Fibroblast of the aortic adventitia (primary cell): ENCODE results near the gene BTBD2. TPM values are rescaled to one million over a fixed set of nuclear protein-coding genes. Genes with fewer than 3 reads are reported as not detected.

Source experiments
- DNase-seq: peaks from one replicate; pipeline ENCODE4 v3.0.0-alpha.2; 2010; ENCODE audit warnings: low read depth
- H3K4me3 ChIP-seq: 2 replicates; pipeline ENCODE4 v1.5.1; 2011; ENCODE audit warnings: low read depth, mild to moderate bottlenecking, control low read depth, low read length, moderate library complexity
- CTCF ChIP-seq: IDR thresholded peaks from 2 replicates; pipeline ENCODE4 v1.5.1; 2011; ENCODE audit warnings: mild to moderate bottlenecking, low read length, control low read depth, inconsistent platforms; ENCODE audit not compliant: insufficient read depth
- total RNA-seq: library from RNA; depleted of rRNA; stranded (reverse); fragments of >200 nt; gene quantifications from 2 replicates; pipeline ENCODE4 v1.2.3, GENCODE V29; 2012; ENCODE audit warnings: low replicate concordance

Gene BTBD2
- total RNA-seq, 1 donor: 59.3 TPM

GRCh38 chr19:2056837-2057192 is 41.3 kb upstream of the BTBD2 start:
- DNase-seq: no peak
- TF ChIP-seq CTCF: no peak
- no peak overlapping the region for H3K4me3 ChIP-seq

GRCh38 chr19:2055931-2056836 is 40.7 kb upstream of the BTBD2 start:
- no peak for TF ChIP-seq CTCF
- peak overlapping the region; percentile 44 for H3K4me3 ChIP-seq
- DNase-seq: peak; percentile 89

- H3K4me3 ChIP-seq: no peak overlapping the region
- TF ChIP-seq CTCF: no peak
- no peak for DNase-seq
These were observed 39.2 kb upstream of the BTBD2 start for GRCh38 chr19:2054763-2055162.

DNA sequence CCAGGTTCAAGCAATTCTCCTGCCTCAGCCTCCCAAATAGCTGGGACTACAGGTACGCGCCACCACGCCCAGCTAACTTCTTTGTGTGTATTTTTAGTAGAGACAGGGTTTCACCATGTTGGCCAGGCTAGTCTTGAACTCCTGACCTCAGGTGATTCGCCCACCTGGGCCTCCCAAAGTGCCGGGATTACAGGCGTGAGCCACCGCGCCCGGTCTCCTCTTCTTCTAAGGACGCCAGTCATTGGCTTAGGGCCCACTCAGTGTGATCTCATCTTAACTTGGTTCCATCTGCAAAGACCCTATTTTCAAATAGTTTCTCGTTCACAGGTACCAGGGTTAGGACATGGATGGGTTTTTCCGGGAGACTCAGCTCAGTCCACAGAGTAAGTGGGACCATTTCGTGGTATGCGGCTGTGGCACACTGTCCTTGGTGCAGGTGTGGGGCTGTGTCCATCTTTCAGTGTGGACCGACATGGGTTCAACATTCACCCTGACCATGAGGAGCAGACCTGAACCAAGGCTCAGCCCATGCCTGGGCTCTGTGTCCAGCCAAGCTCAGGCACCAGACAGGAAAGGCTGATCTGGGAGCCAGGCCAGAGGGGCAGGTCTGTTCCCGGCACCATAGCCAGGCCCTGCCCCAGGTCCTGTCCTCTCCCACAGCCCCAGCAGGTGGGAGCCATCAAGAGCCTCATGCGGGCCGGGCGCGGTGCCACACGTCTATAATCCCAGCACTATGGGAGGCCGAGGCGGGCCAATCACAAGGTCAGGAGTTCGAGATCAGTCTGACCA is 38.3 kb upstream of the BTBD2 start:
- peak; percentile 74 for DNase-seq
- no peak for TF ChIP-seq CTCF
- no peak overlapping the region for H3K4me3 ChIP-seq

- DNase-seq: peak; percentile 54
- no peak for TF ChIP-seq CTCF
- no peak overlapping the region for H3K4me3 ChIP-seq
These were observed 36.5 kb upstream of the BTBD2 start for GRCh38 chr19:2051773-2052704.
